Transverse colon (tissue), 4 donors: ENCODE measurements around the gene DLL1.

Experiments
- POLR2A ChIP-seq: fragments of 450-650 bp; IDR thresholded peaks from one replicate; pipeline ENCODE4 v1.6.1; 2016; ENCODE audit warnings: antibody characterized with exemption, mild to moderate bottlenecking, moderate library complexity
- POLR2AphosphoS5 ChIP-seq, 3 donors: sonication (generic); formaldehyde crosslinking; IDR thresholded peaks; one replicate each; pipeline ENCODE4 v1.6.1; 2016; ENCODE audit warnings: antibody characterized with exemption in 3 of 3
- TF ChIP-seq, protein P1 (sequence below), 5 experiments: fragments of 200-600 bp in 3 of 5; fragments of 450-650 bp in 2 of 5; sonication (generic) in 3 of 5; IDR thresholded peaks; 1 replicate in 2 of 5; 2 replicates in 3 of 5; pipeline ENCODE4 v1.5.1; 2016 to 2017; ENCODE audit warnings: antibody characterized with exemption in 5 of 5, inconsistent platforms in 3 of 5, mild to moderate bottlenecking in 2 of 5, moderate library complexity in 1 of 5

GRCh38 chr6:170312876-170313275, 22.0 kb upstream of the DLL1 start:
- TF ChIP-seq, protein P1, sequence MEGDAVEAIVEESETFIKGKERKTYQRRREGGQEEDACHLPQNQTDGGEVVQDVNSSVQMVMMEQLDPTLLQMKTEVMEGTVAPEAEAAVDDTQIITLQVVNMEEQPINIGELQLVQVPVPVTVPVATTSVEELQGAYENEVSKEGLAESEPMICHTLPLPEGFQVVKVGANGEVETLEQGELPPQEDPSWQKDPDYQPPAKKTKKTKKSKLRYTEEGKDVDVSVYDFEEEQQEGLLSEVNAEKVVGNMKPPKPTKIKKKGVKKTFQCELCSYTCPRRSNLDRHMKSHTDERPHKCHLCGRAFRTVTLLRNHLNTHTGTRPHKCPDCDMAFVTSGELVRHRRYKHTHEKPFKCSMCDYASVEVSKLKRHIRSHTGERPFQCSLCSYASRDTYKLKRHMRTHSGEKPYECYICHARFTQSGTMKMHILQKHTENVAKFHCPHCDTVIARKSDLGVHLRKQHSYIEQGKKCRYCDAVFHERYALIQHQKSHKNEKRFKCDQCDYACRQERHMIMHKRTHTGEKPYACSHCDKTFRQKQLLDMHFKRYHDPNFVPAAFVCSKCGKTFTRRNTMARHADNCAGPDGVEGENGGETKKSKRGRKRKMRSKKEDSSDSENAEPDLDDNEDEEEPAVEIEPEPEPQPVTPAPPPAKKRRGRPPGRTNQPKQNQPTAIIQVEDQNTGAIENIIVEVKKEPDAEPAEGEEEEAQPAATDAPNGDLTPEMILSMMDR (IDR thresholded peaks at IDR 0.05): no peak
- no peak for TF ChIP-seq POLR2A
- TF ChIP-seq POLR2AphosphoS5 (IDR thresholded peaks at IDR 0.05): no peak
